HL-60/S4 (cell line): Measurements from ENCODE around the gene AIPL1.

ENCODE experiments used
- in situ Hi-C: fragments of 300-500 bp; cut with MboI; formaldehyde crosslinking; loops from 2 replicates; pipeline ENCODE4 v1.14.3; 2022; ENCODE audit warnings: low sequenced_read_pairs

AIPL1 gene

GRCh38 chr17:6452471-6453266 is 17.7 kb upstream of the AIPL1 start:
- in situ Hi-C loops: no loop called here

GRCh38 chr17:6450926-6451832 is 16.3 kb upstream of the AIPL1 start:
- in situ Hi-C loops: no loop called here

- in situ Hi-C loops: no loop called here
Observed at GRCh38 chr17:6449307-6449706, 14.4 kb upstream of the AIPL1 start.

GRCh38 chr17:6448473-6448872 is 13.6 kb upstream of the AIPL1 start:
- in situ Hi-C loops: no loop called here

GRCh38 chr17:6446516-6447100 is 11.7 kb upstream of the AIPL1 start:
- in situ Hi-C loops: no loop called here

- in situ Hi-C loops: no loop called here
Observed at GRCh38 chr17:6444571-6445335, 9.8 kb upstream of the AIPL1 start.

GRCh38 chr17:6443692-6444570 is 9.0 kb upstream of the AIPL1 start, which contains the start of gene PIMREG:
Gene PIMREG, plus strand, starts transcription at chr17:6444455. Its CDS starts 656 bp downstream, at chr17:6445111.
- in situ Hi-C loops: no loop called here

- in situ Hi-C loops: no loop called here
Observed at GRCh38 chr17:6442775-6443174, 7.9 kb upstream of the AIPL1 start.

GRCh38 chr17:6439951-6440350 is 5.0 kb upstream of the AIPL1 start:
- in situ Hi-C loops: loop anchor here (10.0 kb wide), 1 partner anchor 855 kb away; the partner anchor contains the start of gene NLRP1

GRCh38 chr17:6437956-6438355 is 3.0 kb upstream of the AIPL1 start:
- in situ Hi-C loops: loop anchor here (10.0 kb wide), 1 partner anchor 853 kb away; the partner anchor contains the start of gene NLRP1

GRCh38 chr17:6437466-6437865 is 2.5 kb upstream of the AIPL1 start:
- in situ Hi-C loops: loop anchor here (10.0 kb wide), 1 partner anchor 853 kb away; the partner anchor contains the start of gene NLRP1

GRCh38 chr17:6435968-6436367 is 1.0 kb upstream of the AIPL1 start:
- in situ Hi-C loops: loop anchor here (10.0 kb wide), 1 partner anchor 851 kb away; the partner anchor contains the start of gene NLRP1

- in situ Hi-C loops: loop anchor here (10.0 kb wide), 1 partner anchor 846 kb away; the partner anchor contains the start of gene NLRP1
Observed at GRCh38 chr17:6430769-6431168, 4.2 kb downstream of the AIPL1 start.

GRCh38 chr17:6429266-6429665 is 5.7 kb downstream of the AIPL1 start:
- in situ Hi-C loops: no loop called here

GRCh38 chr17:6428207-6428965 is 6.5 kb downstream of the AIPL1 start:
- in situ Hi-C loops: no loop called here

GRCh38 chr17:6427279-6427781 is 7.6 kb downstream of the AIPL1 start:
- in situ Hi-C loops: no loop called here

GRCh38 chr17:6426356-6427101 is 8.4 kb downstream of the AIPL1 start:
- in situ Hi-C loops: no loop called here

- in situ Hi-C loops: no loop called here
Observed at GRCh38 chr17:6425407-6425806, 9.5 kb downstream of the AIPL1 start.
